ENCODE results near the gene NUDCD3.

Gene NUDCD3

GRCh38 chr7:44396931-44397545 is 93.4 kb downstream of the NUDCD3 start:
- no peak for DNase-seq

GRCh38 chr7:44396496-44396895 is 94.0 kb downstream of the NUDCD3 start:
- no peak for DNase-seq

GRCh38 chr7:44395067-44395466 is 95.4 kb downstream of the NUDCD3 start:
- no peak for DNase-seq

- no peak for DNase-seq
These were observed 95.8 kb downstream of the NUDCD3 start for GRCh38 chr7:44394636-44395035.

- DNase-seq, result no peak
These were observed 96.4 kb downstream of the NUDCD3 start for GRCh38 chr7:44394112-44394447.

- DNase-seq, result no peak
These were observed 97.0 kb downstream of the NUDCD3 start for GRCh38 chr7:44393238-44394111.

GRCh38 chr7:44392618-44393010 is 97.8 kb downstream of the NUDCD3 start:
- DNase-seq, result no peak

GRCh38 chr7:44391746-44392617 is 98.5 kb downstream of the NUDCD3 start:
- DNase-seq, result no peak

GRCh38 chr7:44391171-44391570 is 99.3 kb downstream of the NUDCD3 start:
- DNase-seq, result no peak

GRCh38 chr7:44390701-44391100 is 99.8 kb downstream of the NUDCD3 start:
- DNase-seq, result no peak

GRCh38 chr7:44388089-44388970 is 102.1 kb downstream of the NUDCD3 start:
- no peak for DNase-seq

GRCh38 chr7:44387389-44387788 is 103.1 kb downstream of the NUDCD3 start:
- no peak for DNase-seq

GRCh38 chr7:44386139-44386913 is 104.1 kb downstream of the NUDCD3 start:
- no peak for DNase-seq

GRCh38 chr7:44385434-44386138 is 104.9 kb downstream of the NUDCD3 start:
- no peak for DNase-seq

- no peak for DNase-seq
These were observed 105.6 kb downstream of the NUDCD3 start for GRCh38 chr7:44384586-44385433.

- DNase-seq, result no peak
These were observed 106.9 kb downstream of the NUDCD3 start for GRCh38 chr7:44383566-44383965.

- no peak for DNase-seq
These were observed 107.8 kb downstream of the NUDCD3 start for GRCh38 chr7:44382459-44383265.

GRCh38 chr7:44381494-44382220 is 108.8 kb downstream of the NUDCD3 start:
- no peak for DNase-seq
